Fibroblast of mammary gland (primary cell): ENCODE data around the gene LRMDA.
"Not testable (repeated sequence)": the region's sequence is repeated elsewhere in the genome, so short reads cannot be mapped to it uniquely, and the experiment has no call there.

Source experiments
- DNase-seq: peaks from one replicate; pipeline ENCODE4 v3.0.0-alpha.2; 2010; ENCODE audit warnings: low read depth
- H3K4me3 ChIP-seq: 2 replicates; pipeline ENCODE4 v1.5.1; 2011; ENCODE audit warnings: low read depth, mild to moderate bottlenecking, low read length, moderate library complexity; ENCODE audit not compliant: control insufficient read depth
- CTCF ChIP-seq: conservative IDR thresholded peaks from 2 replicates; pipeline ENCODE4 v1.5.1; 2011; ENCODE audit warnings: low read depth, low read length, inconsistent platforms; ENCODE audit not compliant: control insufficient read depth, insufficient read depth

LRMDA gene

GRCh38 chr10:76133597-76134255, 702.3 kb downstream of the LRMDA start:
- no peak overlapping the region for H3K4me3 ChIP-seq
- TF ChIP-seq CTCF, result no peak
- DNase-seq, result peak; percentile 53

GRCh38 chr10:76136961-76137360, 705.5 kb downstream of the LRMDA start:
- DNase-seq, result no peak

GRCh38 chr10:76138286-76138685, 706.9 kb downstream of the LRMDA start:
- TF ChIP-seq CTCF, result no peak
- H3K4me3 ChIP-seq, result no peak overlapping the region
- no peak for DNase-seq

More at GRCh38 chr10:76136961-76137360, 705.5 kb downstream of the LRMDA start:
- no peak for TF ChIP-seq CTCF
- H3K4me3 ChIP-seq, result no peak overlapping the region

- DNase-seq, result no peak
- TF ChIP-seq CTCF, result no peak
- no peak overlapping the region for H3K4me3 ChIP-seq
These were observed 707.5 kb downstream of the LRMDA start for GRCh38 chr10:76138906-76139305.

- H3K4me3 ChIP-seq, result no peak overlapping the region
- DNase-seq, result no peak
- TF ChIP-seq CTCF, result no peak
These were observed 708.0 kb downstream of the LRMDA start for GRCh38 chr10:76139431-76139830.

GRCh38 chr10:76141376-76141775, 710.0 kb downstream of the LRMDA start:
- H3K4me3 ChIP-seq, result no peak overlapping the region
- DNase-seq, result no peak
- no peak for TF ChIP-seq CTCF

GRCh38 chr10:76148217-76148616, 716.8 kb downstream of the LRMDA start:
- H3K4me3 ChIP-seq, DNase-seq: not testable (repeated sequence)
